ENCODE results near the gene DACT1. TPM values are rescaled to one million over a fixed set of nuclear protein-coding genes. Genes with fewer than 3 reads are reported as not detected.

DACT1 gene
- total and polyA plus RNA-seq, 8 donors: 0.69 to 7.5 (median 1.1) TPM

GRCh38 chr14:58690801-58691516 lies 53.2 kb downstream of the DACT1 start:
- TF ChIP-seq CTCF (IDR thresholded peaks at IDR 0.05): no peak
- ATAC-seq (no peak), DNase-seq (peak in 1 of 6 donors; percentile 17), FAIRE-seq (no peak)
- Histone ChIP-seq H3K36me3 (no peaks in the 10 kb centered on the region), H3K27ac (no peak overlapping the region), H3K4me3 (no peak overlapping the region), H3K9me3 (no peaks in the 10 kb centered on the region), H3K27me3 (no peaks in the 10 kb centered on the region), H3K4me1 (no peaks in the 10 kb centered on the region)
- 57 to 70% methylated on average over 14 of the region's 14 CpGs for WGBS, 2 donors
- intact Hi-C loops (cut with DNase I): no loop called here

- DNase-seq (no peak), FAIRE-seq (no peak), ATAC-seq (no peak)
- Histone ChIP-seq H3K27me3 (no peaks in the 10 kb centered on the region), H3K9me3 (no peaks in the 10 kb centered on the region), H3K36me3 (no peaks in the 10 kb centered on the region), H3K4me1 (no peaks in the 10 kb centered on the region), H3K4me3 (no peak overlapping the region), H3K27ac (no peak overlapping the region)
- intact Hi-C loops (cut with DNase I): no loop called here
- WGBS, 2 donors: 35 to 48% methylated on average over 4 of the region's 4 CpGs
- no peak for TF ChIP-seq CTCF (IDR thresholded peaks at IDR 0.05)
These were observed 55.3 kb downstream of the DACT1 start for GRCh38 chr14:58693048-58693447.

- no peaks in the 10 kb centered on the region for H3K4me1 ChIP-seq
- no peaks in the 10 kb centered on the region for H3K9me3 ChIP-seq
- H3K27ac ChIP-seq: no peak overlapping the region
- no peaks in the 10 kb centered on the region for H3K36me3 ChIP-seq
- DNase-seq (no peak), ATAC-seq (no peak), FAIRE-seq (no peak)
- TF ChIP-seq CTCF (IDR thresholded peaks at IDR 0.05): no peak
- intact Hi-C loops (cut with DNase I): no loop called here
- 93 to 96% methylated on average over 1 of the region's 1 CpG for WGBS, 2 donors
- H3K4me3 ChIP-seq: no peak overlapping the region
- H3K27me3 ChIP-seq: no peaks in the 10 kb centered on the region
These were observed 57.8 kb downstream of the DACT1 start for GRCh38 chr14:58695514-58695913.

DNA sequence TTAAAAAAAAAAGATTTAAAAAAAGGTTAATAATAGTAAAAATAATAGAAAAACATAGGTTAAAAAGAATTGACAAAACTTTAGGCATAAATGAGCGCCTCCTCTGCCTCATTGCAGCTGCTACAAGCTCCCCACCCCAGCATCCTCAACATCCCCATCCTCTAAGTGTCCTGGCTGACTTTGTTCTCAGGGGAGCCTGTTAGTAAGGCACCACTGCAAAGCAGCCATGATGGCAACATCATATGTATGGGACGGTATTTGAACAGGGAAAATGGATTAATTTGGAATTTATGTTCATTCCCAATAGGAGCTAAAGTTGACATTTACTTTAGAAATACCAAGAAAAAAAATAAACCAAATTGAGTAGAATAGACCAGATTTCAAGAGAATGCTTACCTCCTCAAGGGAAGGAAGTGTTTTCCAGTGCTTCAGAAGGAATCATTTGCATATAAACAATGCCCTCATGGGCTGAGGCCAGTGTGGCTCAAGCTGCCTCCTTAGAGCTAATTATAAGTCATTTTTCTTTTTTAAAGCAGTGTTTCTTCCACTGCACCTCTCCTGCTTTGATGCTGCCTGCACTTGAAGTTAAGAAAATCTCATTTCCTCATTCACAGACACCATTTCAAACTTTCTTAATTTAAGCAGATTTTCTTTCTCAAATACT lies 59.6 kb downstream of the DACT1 start:
- Histone ChIP-seq H3K4me3 (no peak overlapping the region), H3K9me3 (no peaks in the 10 kb centered on the region), H3K27ac (no peak overlapping the region), H3K4me1 (no peaks in the 10 kb centered on the region), H3K27me3 (no peaks in the 10 kb centered on the region), H3K36me3 (no peaks in the 10 kb centered on the region)
- no peak for TF ChIP-seq CTCF (IDR thresholded peaks at IDR 0.05)
- no peak for FAIRE-seq
- DNase-seq: no peak
- ATAC-seq: no peak
- 75 to 80% methylated on average over 2 of the region's 2 CpGs for WGBS, 2 donors
- intact Hi-C loops (cut with DNase I): no loop called here

Other genes starting within 250 kb of the DACT1 start
- under 1 TPM in 3 of 6 donors, not detected in 3; 0.25 to 0.51 (median 0.38) TPM for gene TOMM20L, start 242.0 kb upstream of the DACT1 start, total RNA-seq
- gene TOMM20L, start 242.0 kb upstream of the DACT1 start, polyA plus RNA-seq: not detected
- 10 to 100 TPM; 24.1 to 43.4 (median 32.2) TPM for gene TIMM9, start 210.4 kb upstream of the DACT1 start, total RNA-seq
- gene TIMM9, start 210.4 kb upstream of the DACT1 start, polyA plus RNA-seq: 10 to 100 TPM; 36.5 to 58.7 TPM
- gene KIAA0586, start 210.2 kb upstream of the DACT1 start, total RNA-seq: 10 to 100 TPM in 1 of 6 donors, 1 to 10 TPM in 5; 4.2 to 12.4 (median 5.8) TPM
- gene KIAA0586, start 210.2 kb upstream of the DACT1 start, polyA plus RNA-seq: 1 to 10 TPM; 3.9 to 4.3 TPM